GM20431 (cell line): Measurements from ENCODE around the gene TMEM89.

Source experiments
- in situ Hi-C: fragments of 300-500 bp; cut with MseI, MboI; formaldehyde crosslinking; loops from one replicate; pipeline ENCODE4 v1.15.0; 2020; ENCODE audit warnings: low sequenced_read_pairs; ENCODE audit not compliant: unreplicated experiment

The TMEM89 gene, protein sequence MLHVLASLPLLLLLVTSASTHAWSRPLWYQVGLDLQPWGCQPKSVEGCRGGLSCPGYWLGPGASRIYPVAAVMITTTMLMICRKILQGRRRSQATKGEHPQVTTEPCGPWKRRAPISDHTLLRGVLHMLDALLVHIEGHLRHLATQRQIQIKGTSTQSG

DNA sequence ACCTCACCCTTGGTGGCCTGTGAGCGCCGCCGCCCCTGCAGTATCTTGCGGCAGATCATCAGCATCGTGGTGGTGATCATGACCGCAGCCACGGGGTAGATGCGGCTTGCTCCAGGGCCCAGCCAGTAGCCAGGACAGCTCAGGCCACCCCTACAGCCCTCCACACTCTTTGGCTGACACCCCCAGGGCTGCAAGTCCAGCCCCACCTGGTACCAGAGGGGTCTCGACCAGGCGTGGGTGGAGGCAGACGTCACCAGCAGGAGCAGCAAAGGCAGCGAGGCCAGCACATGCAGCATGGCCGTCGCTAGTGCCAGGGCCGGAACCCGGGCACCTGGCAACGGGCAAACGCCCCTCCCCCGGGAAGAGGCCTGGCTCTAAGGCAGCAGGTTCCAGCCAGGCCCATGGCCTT lies at the start of gene TMEM89:
TSS of gene TMEM89 (minus strand) at position 309 of the 409 bp plus-strand sequence. CDS start at position 296, 13 bp downstream.
- in situ Hi-C loops, result no loop called here

DNA sequence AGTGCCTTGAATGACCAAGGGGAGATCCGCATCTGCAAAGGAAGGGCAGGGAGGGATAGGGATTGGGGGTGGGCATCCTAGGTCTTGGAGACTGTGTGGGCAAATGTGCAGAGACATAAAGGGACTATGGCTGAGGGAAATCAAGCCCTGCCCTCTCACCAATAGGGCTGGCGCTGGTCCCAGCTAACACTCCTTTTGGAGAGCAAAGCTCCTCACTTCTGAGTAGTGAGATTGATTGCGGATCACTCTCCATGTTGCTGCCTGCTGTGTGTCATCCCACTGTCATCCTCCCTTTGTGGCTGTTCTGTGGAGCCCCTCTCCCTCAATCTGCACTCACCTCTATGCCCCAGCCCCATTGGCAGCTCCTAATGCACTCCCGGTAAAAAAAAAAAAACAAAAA lies 43.4 kb upstream of the TMEM89 start:
- in situ Hi-C loops, result no loop called here

DNA sequence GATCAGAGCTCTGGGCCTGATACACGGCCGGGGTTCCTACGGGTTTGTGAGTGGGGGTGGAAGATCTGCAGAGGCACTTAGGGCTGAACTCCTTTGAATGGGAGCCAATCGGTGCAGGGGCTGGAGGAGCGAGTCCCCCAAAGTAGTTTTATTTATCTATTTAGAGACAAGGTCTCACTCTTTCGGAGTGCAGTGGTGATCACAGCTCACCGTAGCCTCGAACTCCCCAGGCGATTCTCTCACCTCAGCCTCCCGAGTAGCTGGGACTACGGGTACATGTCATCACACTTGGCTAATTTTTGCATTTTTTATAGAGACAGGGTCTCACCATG lies 42.7 kb upstream of the TMEM89 start:
- in situ Hi-C loops, result no loop called here

DNA sequence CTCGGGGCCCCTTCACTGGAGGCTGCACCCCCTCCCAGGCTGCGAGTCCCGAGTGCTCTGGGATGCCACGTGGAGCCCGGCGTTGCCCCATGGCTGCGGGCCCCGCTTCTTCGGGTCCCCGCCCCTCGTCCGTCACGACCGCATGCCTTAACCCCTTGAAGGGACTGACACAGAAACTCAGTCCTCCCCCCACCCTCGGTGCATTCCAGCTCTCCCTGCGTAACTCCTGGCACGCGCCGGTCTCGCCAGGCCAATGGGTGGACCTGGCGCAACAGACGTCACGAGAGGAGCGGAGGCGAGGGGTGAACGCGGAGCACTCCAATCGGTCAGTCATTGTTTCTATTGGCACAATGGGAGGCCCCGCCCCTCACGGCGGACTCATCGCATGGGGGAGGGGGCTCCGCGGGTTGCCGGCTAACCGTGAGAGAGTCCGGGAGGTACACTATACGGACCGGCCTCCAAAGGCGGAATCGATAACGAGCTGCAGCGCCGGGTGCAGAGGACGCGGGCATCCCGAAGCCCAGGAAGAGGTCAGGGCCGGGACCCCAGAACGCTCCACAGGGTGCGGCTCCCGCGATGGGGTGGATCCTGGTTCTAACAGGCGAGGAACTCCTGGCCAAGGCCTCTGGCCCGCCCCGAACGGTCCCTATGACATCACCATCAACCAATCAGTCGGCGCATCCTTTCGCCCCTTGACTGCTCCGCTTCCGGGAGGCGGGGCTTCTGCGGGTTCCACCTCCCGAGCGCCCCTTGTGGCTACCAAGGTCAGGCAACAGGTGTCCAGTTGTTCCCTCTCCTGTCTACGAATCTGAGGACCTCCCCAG lies 42.1 kb upstream of the TMEM89 start:
- in situ Hi-C loops, result no loop called here

DNA sequence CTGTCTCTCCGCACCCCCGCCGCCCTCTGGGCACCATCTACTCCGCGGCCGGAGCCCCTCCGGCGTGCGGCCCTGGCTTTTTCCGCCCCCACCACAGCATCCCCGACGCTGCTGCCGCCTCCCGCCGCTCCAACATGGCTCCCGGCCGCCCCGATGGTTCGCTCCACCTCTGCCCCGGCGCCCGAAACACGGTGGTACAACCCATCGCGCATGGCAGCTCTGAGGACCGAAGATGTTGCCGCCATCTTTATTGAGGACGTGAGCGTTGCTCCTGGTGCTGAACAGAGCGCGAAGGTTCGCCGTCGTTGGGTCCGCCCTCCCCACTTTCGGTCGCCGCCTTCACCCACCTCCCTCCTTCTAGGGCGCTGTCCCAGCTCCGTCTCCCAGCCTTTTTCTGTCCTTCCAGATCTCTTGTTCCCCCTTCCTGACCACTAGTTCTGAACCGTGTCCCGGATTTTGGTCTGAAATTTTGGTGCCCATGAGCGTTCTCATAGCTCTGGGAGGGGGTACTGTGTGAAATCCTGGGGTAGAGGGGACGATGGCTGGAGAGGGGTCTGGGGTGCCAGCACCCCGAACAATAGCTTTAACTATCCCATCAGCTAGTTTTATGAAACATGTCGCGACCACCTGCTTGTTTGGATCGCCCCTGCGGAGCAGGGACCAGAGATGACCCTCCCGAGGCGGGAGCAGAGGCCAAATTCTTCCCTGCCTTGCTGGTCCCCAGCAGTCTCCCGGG lies 41.4 kb upstream of the TMEM89 start, which contains the start of gene CELSR3:
TSS of gene CELSR3 (minus strand) at position 134 of the 736 bp plus-strand sequence. CDS start 252 bp downstream, outside the sequence.
- in situ Hi-C loops, result no loop called here

DNA sequence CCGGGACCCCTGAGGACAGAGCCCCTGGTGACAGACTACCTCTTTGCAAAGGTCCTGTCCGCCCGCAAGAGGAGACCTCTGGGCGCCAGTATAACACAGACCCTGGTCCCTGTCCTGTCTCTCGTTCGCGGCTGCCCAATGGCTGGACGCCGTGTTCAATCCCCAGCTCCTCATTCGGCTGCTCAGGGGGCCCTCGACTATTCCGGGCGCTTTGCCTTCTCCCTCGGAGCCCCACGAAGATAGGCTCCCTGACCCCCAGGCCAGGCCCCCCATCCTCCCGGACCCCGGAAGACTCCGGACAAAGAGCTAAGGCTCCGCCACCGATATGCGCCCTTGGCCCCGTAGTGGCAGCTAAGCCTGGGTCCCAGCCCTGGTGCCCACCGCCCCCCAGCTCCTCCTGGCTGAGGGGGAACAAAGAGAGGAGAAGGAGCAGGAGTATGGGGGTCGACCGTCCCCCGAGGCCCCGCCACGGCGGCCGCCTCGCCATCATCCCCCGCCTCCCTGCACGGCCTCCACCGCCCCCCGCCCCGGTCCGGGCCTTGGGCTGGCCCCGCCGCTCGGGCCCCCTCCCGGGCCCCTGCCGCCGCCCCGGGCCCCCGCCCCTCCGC lies 40.7 kb upstream of the TMEM89 start:
- in situ Hi-C loops, result no loop called here

DNA sequence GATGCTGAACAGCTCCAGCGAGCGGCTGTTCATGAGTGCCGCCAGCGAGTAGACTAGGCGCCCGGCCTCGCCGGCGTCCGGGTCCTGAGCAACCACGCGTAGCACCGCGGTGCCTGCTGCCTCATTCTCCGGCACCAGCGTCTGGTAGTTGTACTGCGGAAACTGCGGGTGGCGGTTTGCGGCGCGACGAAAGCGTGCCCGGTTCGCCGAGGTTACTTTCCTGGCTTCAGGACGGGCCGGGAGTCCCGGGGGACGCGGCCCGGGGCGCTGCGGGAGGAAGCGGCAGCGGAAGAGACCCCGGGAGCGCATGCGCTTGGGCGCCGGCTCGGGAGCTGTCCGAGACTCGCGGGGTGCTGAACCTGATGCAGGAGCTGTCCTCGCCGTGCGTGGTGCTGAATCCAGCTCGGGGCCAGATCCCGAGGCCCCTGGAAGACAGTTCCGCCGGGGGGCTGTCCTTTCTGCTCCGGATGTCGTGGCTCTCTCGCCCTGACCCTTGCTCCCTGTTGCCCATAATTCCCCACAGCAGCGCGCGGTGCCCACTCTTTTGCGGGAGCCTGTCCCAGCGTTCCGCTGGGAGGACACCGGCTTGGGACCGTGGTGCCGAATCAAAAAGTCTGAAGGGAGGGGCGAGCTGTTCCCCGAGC lies 40.1 kb upstream of the TMEM89 start:
- in situ Hi-C loops, result no loop called here

DNA sequence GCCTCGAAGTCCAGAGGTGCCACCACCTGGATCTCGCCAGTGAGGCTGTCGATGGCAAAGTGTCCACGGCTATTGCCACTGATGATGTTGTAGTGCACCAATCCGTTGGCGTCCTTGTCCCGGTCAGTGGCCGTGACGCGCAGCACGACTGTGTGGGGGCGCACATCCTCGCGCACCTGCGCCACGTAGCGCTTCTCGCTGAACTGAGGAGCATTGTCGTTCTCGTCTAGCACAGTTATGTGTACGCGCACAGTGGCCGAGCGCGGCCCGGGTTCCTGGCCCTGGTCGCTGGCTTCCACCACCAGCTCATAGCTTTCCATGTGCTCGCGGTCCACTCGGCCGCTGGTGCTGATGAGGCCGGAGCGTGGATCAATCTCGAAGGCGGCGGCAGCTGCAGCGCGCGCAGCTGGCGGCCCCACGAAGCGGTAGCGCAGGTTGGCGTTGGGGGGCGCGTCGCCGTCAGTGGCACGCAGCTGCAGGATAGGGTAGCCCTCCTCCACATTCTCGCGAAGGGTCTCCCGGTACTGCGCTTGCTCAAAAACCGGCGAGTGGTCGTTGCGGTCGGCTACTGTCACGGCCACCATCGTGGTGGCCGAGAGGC lies 39.3 kb upstream of the TMEM89 start:
- in situ Hi-C loops, result no loop called here

DNA sequence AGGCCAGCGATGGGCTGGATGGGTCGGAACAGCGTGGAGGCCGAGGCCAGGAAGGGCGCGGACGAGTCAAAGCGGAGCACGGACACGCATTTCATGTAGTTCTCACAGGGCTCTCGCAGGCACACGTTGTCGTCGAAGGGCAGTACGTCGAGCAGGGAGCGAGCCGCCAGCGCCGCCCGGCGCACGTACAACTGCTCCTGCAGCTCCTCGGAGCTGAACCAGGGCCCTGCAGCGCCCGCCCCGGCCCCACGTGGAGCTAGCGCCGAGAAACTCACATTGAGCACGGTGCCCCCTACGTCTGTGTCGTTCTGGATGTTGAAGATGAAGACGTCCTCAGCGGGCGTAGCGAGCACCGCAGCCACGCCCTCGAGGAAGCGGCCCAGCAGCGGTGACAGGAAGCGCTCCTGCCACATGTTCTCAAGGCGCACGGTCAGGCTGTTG lies 35.3 kb upstream of the TMEM89 start:
- in situ Hi-C loops, result no loop called here

DNA sequence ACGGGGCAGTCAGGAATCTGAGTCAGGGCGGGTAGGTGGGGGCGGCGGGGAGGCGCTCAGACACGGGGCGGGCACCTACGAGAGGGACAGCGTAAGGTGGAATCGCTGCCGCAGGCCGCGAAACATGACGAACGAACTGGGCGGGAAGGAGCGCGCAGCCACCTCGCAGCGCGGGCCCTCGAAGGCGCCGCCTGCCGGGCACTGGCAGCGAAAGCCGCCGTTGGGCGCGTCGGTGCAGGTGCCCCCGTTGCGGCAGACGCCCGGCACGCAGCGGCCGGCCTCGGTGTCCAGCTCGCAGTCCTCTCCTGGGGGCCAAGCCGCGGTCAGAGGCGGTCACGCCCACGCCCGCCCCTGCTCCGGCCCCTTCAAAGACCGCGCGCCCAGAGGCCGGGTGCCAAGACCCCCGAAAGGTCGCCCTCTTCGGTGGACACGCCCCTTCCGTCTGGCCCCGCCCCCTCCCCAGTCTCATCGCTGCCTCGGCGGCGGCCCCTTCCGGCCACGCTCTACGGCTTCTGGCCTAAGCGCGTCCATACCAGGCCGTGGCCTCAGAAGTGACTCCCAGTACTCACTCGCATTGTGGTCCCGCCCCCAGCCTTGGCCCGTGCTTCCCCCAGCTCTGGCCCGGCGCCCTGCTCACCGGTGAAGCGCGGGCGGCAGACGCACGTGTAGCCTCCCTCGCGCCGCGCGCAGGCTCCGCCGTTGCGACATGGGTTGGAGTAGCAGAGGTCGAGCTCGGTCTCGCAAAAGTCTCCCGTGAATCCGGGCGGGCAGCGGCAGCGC lies 34.7 kb upstream of the TMEM89 start:
- in situ Hi-C loops, result no loop called here

DNA sequence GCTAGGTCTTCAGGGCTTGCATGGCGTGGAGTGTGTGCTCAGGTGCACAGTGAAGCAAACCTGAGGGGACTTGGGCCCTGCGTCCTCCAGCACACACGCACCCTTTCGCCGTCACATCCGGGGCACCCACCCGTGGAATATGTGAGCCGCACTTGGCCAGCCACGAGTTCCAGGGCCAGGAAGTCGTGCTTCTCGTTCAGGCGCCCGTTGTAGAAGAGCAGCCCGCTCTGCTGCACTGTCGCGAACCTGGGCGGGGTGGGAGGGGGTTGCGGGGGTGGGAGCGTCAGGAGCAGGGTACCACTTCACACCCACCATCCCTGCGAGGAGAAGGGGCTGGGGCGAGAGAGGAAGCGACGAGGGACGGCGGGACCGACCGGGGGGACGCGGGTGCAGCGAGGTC lies 34.0 kb upstream of the TMEM89 start:
- in situ Hi-C loops, result no loop called here

DNA sequence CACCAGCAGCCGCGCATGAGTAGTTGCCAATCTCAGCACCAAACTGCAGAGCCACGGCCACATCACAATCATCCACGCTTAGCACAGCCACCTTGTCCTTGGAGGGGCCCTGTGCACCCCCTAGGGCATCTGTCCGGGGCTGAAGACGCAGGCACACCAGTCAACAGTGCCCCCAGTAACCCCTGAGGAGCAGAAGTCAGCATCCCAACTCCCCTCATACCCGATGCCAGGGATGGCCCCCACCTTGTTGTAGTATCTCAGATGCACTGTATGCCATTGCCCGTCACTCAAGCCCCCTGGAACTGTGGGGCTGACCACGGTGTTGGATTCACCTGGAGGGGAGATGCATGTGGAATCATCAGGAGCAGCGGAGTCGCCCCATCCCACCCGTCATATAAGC lies 33.5 kb upstream of the TMEM89 start:
- in situ Hi-C loops, result no loop called here

DNA sequence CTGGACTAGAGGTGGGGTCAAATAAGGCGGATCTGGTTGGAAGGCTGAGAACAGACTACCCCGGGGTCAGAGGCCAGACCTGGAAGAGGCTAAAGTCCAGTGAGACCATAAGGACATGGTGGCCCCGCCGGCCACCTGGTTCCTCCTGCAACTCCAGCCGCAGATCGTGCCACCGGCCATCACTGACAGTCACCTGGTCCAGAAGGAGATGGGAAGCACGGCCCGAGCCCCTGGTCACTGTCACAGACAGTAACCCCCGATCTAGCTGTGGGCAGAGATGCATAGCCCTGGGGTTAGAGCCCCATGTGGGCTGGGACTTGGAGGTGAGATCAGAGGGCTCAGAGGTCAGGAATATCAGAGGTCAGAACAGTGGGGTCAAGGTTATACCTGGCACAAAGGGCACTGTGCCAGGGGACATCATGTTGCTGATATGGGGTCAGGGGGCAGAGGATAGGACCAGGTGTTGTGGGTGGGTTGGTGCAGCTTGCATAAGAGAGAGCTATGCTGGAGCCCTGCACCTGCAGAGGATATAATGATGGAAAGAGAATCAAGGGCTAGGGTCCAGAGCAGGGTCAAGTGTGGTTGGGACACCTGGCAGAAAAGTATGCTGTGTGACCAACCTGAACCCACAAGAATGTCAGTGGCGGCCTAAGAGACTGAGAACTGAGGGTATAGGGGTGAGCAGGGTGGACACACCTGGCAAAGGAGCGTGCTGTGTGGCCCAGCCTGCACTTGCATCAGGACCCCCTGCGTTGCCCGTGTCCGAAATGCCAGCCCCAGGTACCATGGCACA lies 31.6 kb upstream of the TMEM89 start:
- in situ Hi-C loops, result no loop called here

DNA sequence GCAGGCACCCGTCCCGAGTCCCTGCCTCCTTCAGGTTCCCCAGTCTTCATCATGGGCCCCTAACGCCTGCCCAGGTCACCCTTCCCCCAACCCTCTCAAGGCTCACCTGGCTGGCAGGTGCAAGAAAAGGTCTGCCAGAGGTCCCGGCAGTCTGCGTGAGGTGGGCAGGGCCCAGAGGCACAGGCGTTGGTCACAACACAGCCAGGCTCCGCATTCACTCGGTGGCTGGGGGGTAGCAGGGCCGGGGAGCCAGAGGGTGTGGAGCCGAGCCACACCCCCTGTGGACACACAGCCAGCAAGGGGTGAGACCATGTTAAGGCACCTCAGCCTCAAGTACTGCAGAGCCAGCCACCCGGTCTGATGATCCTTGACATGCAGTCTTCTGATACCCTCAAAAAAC lies 30.2 kb upstream of the TMEM89 start:
- in situ Hi-C loops, result no loop called here

DNA sequence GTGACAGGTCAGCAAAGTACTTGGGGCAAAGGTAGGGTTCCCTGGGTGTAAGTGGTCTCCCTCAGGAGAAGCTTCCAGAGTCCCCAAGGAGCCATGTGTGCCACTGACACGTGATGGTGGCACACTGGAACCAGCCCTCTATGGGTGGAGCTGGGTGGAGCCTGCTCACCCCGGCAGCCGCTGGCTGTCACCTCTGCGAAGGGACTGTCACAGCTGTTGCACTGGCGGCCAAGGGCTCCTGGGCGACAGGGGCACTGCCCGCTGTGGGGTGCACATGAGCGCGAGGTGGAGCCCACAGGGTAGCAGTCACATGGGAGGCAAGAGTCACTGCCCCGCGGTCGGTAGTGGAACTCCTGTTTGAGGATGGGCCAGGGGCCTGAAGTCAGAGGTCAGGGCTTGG lies 29.2 kb upstream of the TMEM89 start:
- in situ Hi-C loops, result no loop called here

DNA sequence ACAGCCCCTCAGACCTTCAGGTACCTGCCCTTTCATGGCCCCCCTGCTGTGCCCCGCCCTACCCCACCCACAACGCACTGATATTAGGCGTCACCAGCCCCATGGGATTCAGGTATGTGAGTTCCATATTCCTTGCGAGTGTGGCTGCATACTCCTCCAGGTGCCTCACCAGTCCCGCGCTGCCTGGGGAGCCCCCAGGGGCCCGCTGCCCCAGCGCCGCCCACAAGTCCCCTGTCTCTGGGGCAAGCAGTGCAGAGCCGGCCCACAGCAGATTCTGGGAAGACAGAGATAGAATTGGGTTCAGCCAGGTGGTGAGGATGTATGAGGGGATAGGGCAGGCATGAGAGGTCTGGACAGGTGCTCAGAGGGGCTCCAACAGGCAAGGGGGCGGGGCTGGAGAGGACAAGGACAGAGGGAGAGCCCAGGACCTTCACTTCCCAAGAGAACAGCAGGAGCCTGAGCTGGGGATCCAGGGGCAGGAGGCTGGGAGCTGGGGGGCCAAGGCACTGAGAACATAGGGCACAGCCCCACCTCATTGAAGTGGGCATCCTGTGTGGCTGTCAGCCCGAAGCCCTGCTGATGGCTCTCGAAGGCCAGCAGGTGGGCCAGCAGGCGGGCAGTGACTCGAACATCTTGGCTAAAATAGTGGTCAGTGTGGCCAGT lies 26.8 kb upstream of the TMEM89 start:
- in situ Hi-C loops, result no loop called here

DNA sequence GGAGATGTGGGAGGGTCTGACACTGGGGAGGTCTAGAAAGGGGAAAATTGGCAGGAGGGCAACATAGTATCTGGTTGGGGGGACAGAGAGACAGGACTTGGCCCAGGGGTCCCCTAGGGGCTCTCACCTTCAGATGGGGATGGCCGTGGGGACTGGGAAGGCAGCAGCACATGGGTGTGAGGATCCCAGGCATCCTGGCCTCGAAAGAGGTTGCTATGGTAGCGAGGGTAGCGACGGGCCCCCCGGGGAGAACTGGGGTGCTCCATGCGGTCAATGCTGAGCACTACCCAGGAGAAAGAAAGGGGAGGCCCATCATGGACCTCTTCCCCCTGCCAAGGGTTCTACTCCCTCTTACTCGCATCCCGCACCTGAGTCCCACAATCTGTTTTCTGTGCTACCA lies 26.1 kb upstream of the TMEM89 start:
- in situ Hi-C loops, result no loop called here
